ENCODE results near the gene COL16A1. TPM values are rescaled to one million over a fixed set of nuclear protein-coding genes. Genes with fewer than 3 reads are reported as not detected.

Gene COL16A1
- polyA plus RNA-seq, 3 donors: 0.13 TPM; not detected in 2

DNA sequence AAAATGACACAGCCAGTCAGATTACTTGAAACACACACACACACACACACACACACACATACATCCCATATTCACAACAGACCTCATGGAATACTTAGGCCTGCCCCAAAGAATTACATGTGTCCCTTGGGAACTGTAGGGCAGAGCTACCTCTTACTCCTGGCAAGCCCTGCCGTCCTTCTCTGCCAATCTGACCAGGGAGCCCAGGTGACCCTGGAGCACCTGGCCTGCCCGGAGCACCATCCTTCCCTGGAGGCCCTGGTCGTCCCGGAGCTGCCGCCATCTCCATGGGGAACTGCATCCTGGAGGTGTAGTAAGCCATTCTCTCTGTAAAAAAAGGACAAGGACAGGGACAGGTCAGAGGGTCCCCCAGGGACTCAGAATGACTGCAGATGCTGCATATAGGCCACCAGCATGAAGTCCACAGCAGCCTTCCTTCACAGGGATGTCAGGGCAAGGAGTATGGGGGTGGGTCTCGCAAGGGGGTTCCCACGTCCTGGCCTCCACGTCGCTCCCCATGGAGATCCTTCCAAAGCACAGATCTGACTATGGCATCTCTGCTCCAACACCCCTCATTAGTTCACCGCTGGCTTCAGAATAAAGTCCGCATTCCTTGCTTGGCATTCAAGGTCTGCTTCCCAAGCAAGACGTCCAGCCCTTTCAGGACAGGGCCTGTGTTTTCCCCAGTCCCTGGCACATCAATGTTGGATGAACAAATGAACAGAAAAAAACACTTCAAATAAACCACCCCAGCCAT is 49.9 kb downstream of the COL16A1 start:
- no peak overlapping the region for H3K4me2 ChIP-seq (replicated peaks; ENCODE audit: extremely low read depth, low read length, poor library complexity, severe bottlenecking)
- H3K4me3 Mint-ChIP-seq: no peak overlapping the region
- intact Hi-C loops (cut with micrococcal nuclease): no loop called here
- H3K4me3 ChIP-seq (replicated peaks in 1 of 3; ENCODE audit: low read depth in 2 of 3, low read length in 3 of 3): no peak overlapping the region
- H3K27ac ChIP-seq (ENCODE audit: low read depth in 1 of 2, low read length in 2 of 2): no peak overlapping the region
- H3K9ac ChIP-seq (ENCODE audit: insufficient read depth, low read length, poor library complexity, severe bottlenecking): no peak overlapping the region
- H3K79me2 ChIP-seq (ENCODE audit: insufficient read depth, low read length): no peaks in the 10 kb centered on the region
- TF ChIP-seq, protein P1, sequence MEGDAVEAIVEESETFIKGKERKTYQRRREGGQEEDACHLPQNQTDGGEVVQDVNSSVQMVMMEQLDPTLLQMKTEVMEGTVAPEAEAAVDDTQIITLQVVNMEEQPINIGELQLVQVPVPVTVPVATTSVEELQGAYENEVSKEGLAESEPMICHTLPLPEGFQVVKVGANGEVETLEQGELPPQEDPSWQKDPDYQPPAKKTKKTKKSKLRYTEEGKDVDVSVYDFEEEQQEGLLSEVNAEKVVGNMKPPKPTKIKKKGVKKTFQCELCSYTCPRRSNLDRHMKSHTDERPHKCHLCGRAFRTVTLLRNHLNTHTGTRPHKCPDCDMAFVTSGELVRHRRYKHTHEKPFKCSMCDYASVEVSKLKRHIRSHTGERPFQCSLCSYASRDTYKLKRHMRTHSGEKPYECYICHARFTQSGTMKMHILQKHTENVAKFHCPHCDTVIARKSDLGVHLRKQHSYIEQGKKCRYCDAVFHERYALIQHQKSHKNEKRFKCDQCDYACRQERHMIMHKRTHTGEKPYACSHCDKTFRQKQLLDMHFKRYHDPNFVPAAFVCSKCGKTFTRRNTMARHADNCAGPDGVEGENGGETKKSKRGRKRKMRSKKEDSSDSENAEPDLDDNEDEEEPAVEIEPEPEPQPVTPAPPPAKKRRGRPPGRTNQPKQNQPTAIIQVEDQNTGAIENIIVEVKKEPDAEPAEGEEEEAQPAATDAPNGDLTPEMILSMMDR (IDR thresholded peaks at IDR 0.05): no peak
- H3K36me3 ChIP-seq (replicated peaks in 1 of 2; ENCODE audit: control insufficient read depth in 1 of 2, insufficient read depth in 2 of 2, low read length in 2 of 2): no peaks in the 10 kb centered on the region
- no peaks in the 10 kb centered on the region for H3K9me3 ChIP-seq (replicated peaks in 1 of 2; ENCODE audit: control insufficient read depth in 1 of 2, insufficient read depth in 1 of 2, low read length in 2 of 2)
- no peaks in the 10 kb centered on the region for H3K27me3 ChIP-seq (ENCODE audit: control insufficient read depth in 2 of 2, insufficient read depth in 2 of 2, low read length in 2 of 2)
- no peak for DNase-seq
- no peaks in the 10 kb centered on the region for H4K20me1 ChIP-seq (ENCODE audit: insufficient read depth, low read length)
- no peak overlapping the region for H2AFZ ChIP-seq (ENCODE audit: insufficient read depth, low read depth, low read length, poor library complexity, severe bottlenecking)
- WGBS (ENCODE audit: insufficient coverage): 93% methylated on average over 10 of the region's 12 CpGs
- peaks cover 20% of the 10 kb centered on the region for H3K4me1 Mint-ChIP-seq
- H3K27ac Mint-ChIP-seq: no peak overlapping the region
- H3K4me1 ChIP-seq (ENCODE audit: control insufficient read depth in 1 of 2, insufficient read depth in 2 of 2, low read length in 2 of 2): peaks cover 17 to 21% of the 10 kb centered on the region in 2 donors
- H3K9me3 Mint-ChIP-seq: peaks cover 0 to 3% (median 0%) of the 10 kb centered on the region in 7 donors
- H3K36me3 Mint-ChIP-seq: no peaks in the 10 kb centered on the region
- peaks cover 1 to 8% (median 5%) of the 10 kb centered on the region in 3 donors for H3K27me3 Mint-ChIP-seq (ENCODE audit: low read depth in 3 of 3)

DNA sequence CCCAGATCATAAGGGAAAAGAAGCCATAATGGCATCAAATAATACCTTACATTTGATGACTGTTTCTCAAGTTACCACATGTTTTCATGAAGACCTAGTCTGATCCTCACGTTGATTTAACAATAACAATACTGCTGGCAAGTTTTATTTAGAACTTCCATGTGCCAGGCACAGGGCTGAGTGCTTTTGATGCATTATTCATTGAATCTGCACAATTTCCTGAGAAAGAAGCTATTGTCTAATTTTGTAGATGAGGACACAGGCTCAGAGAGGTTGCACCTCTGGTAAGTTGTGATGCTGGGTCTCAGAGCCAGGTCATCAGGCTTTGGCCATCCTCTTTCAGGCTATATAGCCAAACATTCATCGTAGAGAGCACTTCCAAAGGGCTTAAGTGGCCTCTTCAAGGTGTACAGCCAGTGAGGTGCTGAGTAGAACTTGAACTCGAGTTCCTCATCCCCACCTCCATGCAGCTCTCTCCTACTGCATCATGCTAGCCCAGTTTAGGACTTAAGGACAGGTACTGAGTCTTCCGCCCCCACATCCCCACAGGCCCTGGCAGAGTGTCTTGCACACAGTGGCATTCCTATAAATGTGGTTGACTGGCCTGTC is 50.8 kb downstream of the COL16A1 start:
- DNase-seq: no peak
- no peak overlapping the region for H2AFZ ChIP-seq (ENCODE audit: insufficient read depth, low read depth, low read length, poor library complexity, severe bottlenecking)
- Mint-ChIP-seq H3K36me3 (no peaks in the 10 kb centered on the region), H3K4me1 (peaks cover 10% of the 10 kb centered on the region), H3K27me3 (ENCODE audit: low read depth in 3 of 3) (peaks cover 1 to 8% (median 5%) of the 10 kb centered on the region in 3 donors), H3K27ac (no peak overlapping the region), H3K4me3 (no peak overlapping the region), H3K9me3 (peaks cover 0 to 3% (median 0%) of the 10 kb centered on the region in 7 donors)
- no peak overlapping the region for H3K27ac ChIP-seq (ENCODE audit: low read depth in 1 of 2, low read length in 2 of 2)
- no peaks in the 10 kb centered on the region for H3K79me2 ChIP-seq (ENCODE audit: insufficient read depth, low read length)
- no peak overlapping the region for H3K4me2 ChIP-seq (replicated peaks; ENCODE audit: extremely low read depth, low read length, poor library complexity, severe bottlenecking)
- 83% methylated on average over 1 of the region's 4 CpGs for WGBS (ENCODE audit: insufficient coverage)
- H3K9ac ChIP-seq (ENCODE audit: insufficient read depth, low read length, poor library complexity, severe bottlenecking): no peak overlapping the region
- no peaks in the 10 kb centered on the region for H3K9me3 ChIP-seq (replicated peaks in 1 of 2; ENCODE audit: control insufficient read depth in 1 of 2, insufficient read depth in 1 of 2, low read length in 2 of 2)
- H4K20me1 ChIP-seq (ENCODE audit: insufficient read depth, low read length): no peaks in the 10 kb centered on the region
- no peaks in the 10 kb centered on the region for H3K36me3 ChIP-seq (replicated peaks in 1 of 2; ENCODE audit: control insufficient read depth in 1 of 2, insufficient read depth in 2 of 2, low read length in 2 of 2)
- peaks cover 10 to 12% of the 10 kb centered on the region in 2 donors for H3K4me1 ChIP-seq (ENCODE audit: control insufficient read depth in 1 of 2, insufficient read depth in 2 of 2, low read length in 2 of 2)
- TF ChIP-seq, protein P1 (IDR thresholded peaks at IDR 0.05): no peak
- H3K4me3 ChIP-seq (replicated peaks in 1 of 3; ENCODE audit: low read depth in 2 of 3, low read length in 3 of 3): no peak overlapping the region
- intact Hi-C loops (cut with micrococcal nuclease): no loop called here
- H3K27me3 ChIP-seq (ENCODE audit: control insufficient read depth in 2 of 2, insufficient read depth in 2 of 2, low read length in 2 of 2): no peaks in the 10 kb centered on the region

Measured in CD14-positive monocyte (primary cell).